A673 (cell line): ENCODE results near the gene FAM13C.

ENCODE experiments used
- CTCF ChIP-seq: fragments of 300-800, 200-600 bp; sonication (generic); conservative IDR thresholded peaks from 2 replicates; pipeline ENCODE4 v1.5.1; 2017; ENCODE audit warnings: low read depth, mild to moderate bottlenecking, antibody characterized with exemption, low read length, moderate library complexity, mixed read lengths
- EZH2 ChIP-seq: fragments of 200-600 bp; sonication (generic); IDR thresholded peaks from 2 replicates; pipeline ENCODE4 v1.6.1; 2017; ENCODE audit warnings: borderline replicate concordance, low read depth, mild to moderate bottlenecking, mixed read lengths, antibody characterized with exemption, low read length; ENCODE audit not compliant: poor library complexity, severe bottlenecking

GRCh38 chr10:59257224-59257623 is 105.1 kb downstream of the FAM13C start:
- TF ChIP-seq CTCF (no peak), EZH2 (no peak)
